Sigmoid colon (tissue), 3 donors: ENCODE measurements around the gene BCR.

ENCODE experiments used
- CTCF ChIP-seq, 4 experiments: fragments of 450-650 bp in 3 of 4; fragments of 200-600 bp in 1 of 4; IDR thresholded peaks; one replicate each; pipeline ENCODE4 v1.5.1; 2016 to 2019; ENCODE audit warnings: antibody characterized with exemption in 4 of 4, mild to moderate bottlenecking in 3 of 4, moderate library complexity in 2 of 4
- POLR2A ChIP-seq, 2 donors: fragments of 450-650 bp; IDR thresholded peaks; one replicate each; pipeline ENCODE4 v1.6.1; 2016; ENCODE audit warnings: antibody characterized with exemption in 2 of 2, mild to moderate bottlenecking in 2 of 2, moderate library complexity in 2 of 2

GRCh38 chr22:23192133-23192532 lies 11.8 kb downstream of the BCR start:
- TF ChIP-seq CTCF (IDR thresholded peaks at IDR 0.05): no peak
- TF ChIP-seq POLR2A (IDR thresholded peaks at IDR 0.05): no peak
